ENCODE data around the gene RAD18.

DNA sequence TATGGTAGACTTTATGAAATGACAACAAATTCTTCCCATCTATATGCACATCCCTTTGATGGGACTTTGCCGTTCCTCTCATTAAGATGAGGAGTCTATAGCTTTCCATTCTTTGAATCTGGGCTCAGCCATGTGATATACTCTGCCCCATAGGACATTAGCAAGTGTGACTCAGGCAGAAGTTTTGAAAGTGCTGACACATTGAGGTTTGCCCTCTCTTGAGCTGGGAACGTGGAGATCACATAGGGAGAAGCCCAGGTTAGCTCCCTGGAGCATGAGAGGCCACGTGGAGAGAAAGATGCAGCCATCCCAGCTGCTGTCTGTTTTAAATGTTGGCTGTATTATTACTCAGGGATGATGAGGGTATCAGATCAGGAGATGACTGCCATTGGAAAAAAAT lies 126.1 kb downstream of the RAD18 start:
- TF ChIP-seq CTCF (IDR thresholded peaks at IDR 0.05) (no peak), POLR2A (IDR thresholded peaks at IDR 0.05) (no peak)
